DOHH2 (cell line): ENCODE data around the gene FARSA.
A peak's percentile ranks its signal among the peaks of the same experiment; 100 is the strongest.

ENCODE experiments used
- H3F3A ChIP-seq: fragments of 200-600 bp; sonication (generic), shearing (Covaris generic); 2 replicates; pipeline ENCODE4 v1.6.0; 2016; ENCODE audit warnings: antibody characterized with exemption, mild to moderate bottlenecking; ENCODE audit not compliant: control insufficient read depth, insufficient read depth
- H3K27ac ChIP-seq: fragments of 200-600 bp; sonication (generic); 2 replicates; pipeline ENCODE4 v1.5.1; 2014; ENCODE audit warnings: low read depth, mild to moderate bottlenecking, low read length, moderate library complexity
- H3K27me3 ChIP-seq: fragments of 200-600 bp; sonication (generic); 2 replicates; pipeline ENCODE4 v1.6.1; 2014; ENCODE audit warnings: mild to moderate bottlenecking, low read length, mixed read lengths; ENCODE audit not compliant: control insufficient read depth
- H3K36me3 ChIP-seq: fragments of 200-600 bp; sonication (generic); 2 replicates; pipeline ENCODE4 v1.6.1; 2014; ENCODE audit warnings: mild to moderate bottlenecking, low read length, moderate library complexity, mixed read lengths; ENCODE audit not compliant: control insufficient read depth
- H3K4me1 ChIP-seq: fragments of 200-600 bp; sonication (generic); 2 replicates; pipeline ENCODE4 v1.6.1; 2014; ENCODE audit warnings: mild to moderate bottlenecking, low read length, mixed read lengths; ENCODE audit not compliant: control insufficient read depth
- H3K4me2 ChIP-seq: fragments of 200-600 bp; sonication (generic); 2 replicates; pipeline ENCODE4 v1.6.0; 2014; ENCODE audit warnings: mild to moderate bottlenecking, low read length, moderate library complexity
- H3K4me3 ChIP-seq: fragments of 200-600 bp; sonication (generic); 2 replicates; pipeline ENCODE4 v1.5.1; 2014; ENCODE audit warnings: mild to moderate bottlenecking, low read length, mixed read lengths
- H3K79me2 ChIP-seq: fragments of 200-600 bp; sonication (generic); 2 replicates; pipeline ENCODE4 v1.6.1; 2014; ENCODE audit warnings: mild to moderate bottlenecking, low read length, mixed read lengths; ENCODE audit not compliant: control insufficient read depth
- H3K9me2 ChIP-seq: fragments of 200-600 bp; sonication (generic); replicated peaks from 2 replicates; pipeline ENCODE4 v1.6.1; 2014; ENCODE audit warnings: mild to moderate bottlenecking, low read length, mixed read lengths; ENCODE audit not compliant: control insufficient read depth
- H3K9me3 ChIP-seq: fragments of 200-600 bp; sonication (generic); 2 replicates; pipeline ENCODE4 v1.6.1; 2014; ENCODE audit warnings: antibody characterized with exemption, low read length, mixed read lengths; ENCODE audit not compliant: control insufficient read depth, insufficient read depth
- H4K20me1 ChIP-seq: fragments of 200-600 bp; sonication (generic); 2 replicates; pipeline ENCODE4 v1.6.0; 2014; ENCODE audit warnings: low read depth, mild to moderate bottlenecking, antibody characterized with exemption, low read length, moderate library complexity; ENCODE audit not compliant: control insufficient read depth, insufficient read depth
- EZH2phosphoT487 ChIP-seq: fragments of 200-600 bp; sonication (generic); IDR thresholded peaks from 2 replicates; pipeline ENCODE4 v1.6.1; 2017; ENCODE audit warnings: borderline replicate concordance, mild to moderate bottlenecking, antibody characterized with exemption, low read length, moderate library complexity, mixed read lengths
- TF ChIP-seq, protein P1 (sequence below): fragments of 200-600 bp; sonication (generic); IDR thresholded peaks from one replicate; pipeline ENCODE4 v1.5.1; 2014; ENCODE audit warnings: antibody characterized with exemption, mild to moderate bottlenecking, low read depth, low read length; ENCODE audit not compliant: poor library complexity, severe bottlenecking

FARSA gene

DNA sequence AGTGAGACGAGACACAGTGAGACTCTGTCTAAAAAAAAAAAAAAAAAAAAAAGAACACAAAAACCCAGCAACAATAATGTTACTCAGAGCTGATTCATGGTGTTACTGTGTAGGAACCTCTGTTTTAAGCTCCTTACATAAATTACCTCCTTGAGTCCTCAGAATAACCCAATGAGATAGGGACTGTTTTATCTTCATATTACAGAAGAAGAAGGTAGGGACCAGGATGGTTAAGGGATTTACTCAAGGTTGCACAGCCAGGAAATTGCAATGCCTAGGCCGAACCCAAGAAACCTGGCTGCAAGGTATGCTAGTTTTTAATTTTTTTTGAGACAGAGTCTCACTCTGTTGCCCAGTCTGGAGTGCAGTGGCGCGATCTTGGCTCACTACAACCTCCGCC lies 34.4 kb upstream of the FARSA start:
- H4K20me1 ChIP-seq: no peaks in the 10 kb centered on the region
- H3K4me2 ChIP-seq: no peak overlapping the region
- no peak overlapping the region for H3K4me3 ChIP-seq
- H3K4me1 ChIP-seq: peaks cover 14% of the 10 kb centered on the region
- no peaks in the 10 kb centered on the region for H3K9me2 ChIP-seq
- no peaks in the 10 kb centered on the region for H3K79me2 ChIP-seq
- no peaks in the 10 kb centered on the region for H3K9me3 ChIP-seq
- no peaks in the 10 kb centered on the region for H3K27me3 ChIP-seq
- no peaks in the 10 kb centered on the region for H3K36me3 ChIP-seq
- no peak overlapping the region for H3K27ac ChIP-seq
- TF ChIP-seq, protein P1, sequence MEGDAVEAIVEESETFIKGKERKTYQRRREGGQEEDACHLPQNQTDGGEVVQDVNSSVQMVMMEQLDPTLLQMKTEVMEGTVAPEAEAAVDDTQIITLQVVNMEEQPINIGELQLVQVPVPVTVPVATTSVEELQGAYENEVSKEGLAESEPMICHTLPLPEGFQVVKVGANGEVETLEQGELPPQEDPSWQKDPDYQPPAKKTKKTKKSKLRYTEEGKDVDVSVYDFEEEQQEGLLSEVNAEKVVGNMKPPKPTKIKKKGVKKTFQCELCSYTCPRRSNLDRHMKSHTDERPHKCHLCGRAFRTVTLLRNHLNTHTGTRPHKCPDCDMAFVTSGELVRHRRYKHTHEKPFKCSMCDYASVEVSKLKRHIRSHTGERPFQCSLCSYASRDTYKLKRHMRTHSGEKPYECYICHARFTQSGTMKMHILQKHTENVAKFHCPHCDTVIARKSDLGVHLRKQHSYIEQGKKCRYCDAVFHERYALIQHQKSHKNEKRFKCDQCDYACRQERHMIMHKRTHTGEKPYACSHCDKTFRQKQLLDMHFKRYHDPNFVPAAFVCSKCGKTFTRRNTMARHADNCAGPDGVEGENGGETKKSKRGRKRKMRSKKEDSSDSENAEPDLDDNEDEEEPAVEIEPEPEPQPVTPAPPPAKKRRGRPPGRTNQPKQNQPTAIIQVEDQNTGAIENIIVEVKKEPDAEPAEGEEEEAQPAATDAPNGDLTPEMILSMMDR: no peak
- TF ChIP-seq EZH2phosphoT487: no peak
- H3F3A ChIP-seq: no peaks in the 10 kb centered on the region

DNA sequence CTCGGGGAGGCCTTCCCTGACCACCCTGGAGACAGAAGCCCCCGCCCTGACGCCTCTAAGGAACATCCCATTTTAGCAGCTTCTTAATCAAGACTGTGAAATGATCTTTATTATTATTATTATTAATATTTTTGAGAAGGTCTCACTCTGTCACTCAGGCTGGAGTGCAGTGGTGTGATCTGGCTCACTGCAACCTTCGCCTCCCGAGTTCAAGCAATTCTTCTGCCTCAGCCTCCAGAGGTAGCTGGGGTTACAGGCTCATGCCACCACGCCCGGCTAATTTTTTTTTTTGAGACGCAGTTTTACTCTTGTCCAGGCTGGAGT lies 32.3 kb upstream of the FARSA start:
- H3K79me2 ChIP-seq: no peaks in the 10 kb centered on the region
- no peaks in the 10 kb centered on the region for H3K9me2 ChIP-seq
- no peaks in the 10 kb centered on the region for H3K27me3 ChIP-seq
- no peaks in the 10 kb centered on the region for H3K36me3 ChIP-seq
- no peak for TF ChIP-seq EZH2phosphoT487
- TF ChIP-seq, protein P1: no peak
- H3K27ac ChIP-seq: no peak overlapping the region
- H3F3A ChIP-seq: no peaks in the 10 kb centered on the region
- H3K4me1 ChIP-seq: peaks cover 14% of the 10 kb centered on the region
- no peaks in the 10 kb centered on the region for H4K20me1 ChIP-seq
- H3K9me3 ChIP-seq: no peaks in the 10 kb centered on the region
- peak overlapping the region; percentile 74 for H3K4me2 ChIP-seq
- H3K4me3 ChIP-seq: peak overlapping the region; percentile 70

DNA sequence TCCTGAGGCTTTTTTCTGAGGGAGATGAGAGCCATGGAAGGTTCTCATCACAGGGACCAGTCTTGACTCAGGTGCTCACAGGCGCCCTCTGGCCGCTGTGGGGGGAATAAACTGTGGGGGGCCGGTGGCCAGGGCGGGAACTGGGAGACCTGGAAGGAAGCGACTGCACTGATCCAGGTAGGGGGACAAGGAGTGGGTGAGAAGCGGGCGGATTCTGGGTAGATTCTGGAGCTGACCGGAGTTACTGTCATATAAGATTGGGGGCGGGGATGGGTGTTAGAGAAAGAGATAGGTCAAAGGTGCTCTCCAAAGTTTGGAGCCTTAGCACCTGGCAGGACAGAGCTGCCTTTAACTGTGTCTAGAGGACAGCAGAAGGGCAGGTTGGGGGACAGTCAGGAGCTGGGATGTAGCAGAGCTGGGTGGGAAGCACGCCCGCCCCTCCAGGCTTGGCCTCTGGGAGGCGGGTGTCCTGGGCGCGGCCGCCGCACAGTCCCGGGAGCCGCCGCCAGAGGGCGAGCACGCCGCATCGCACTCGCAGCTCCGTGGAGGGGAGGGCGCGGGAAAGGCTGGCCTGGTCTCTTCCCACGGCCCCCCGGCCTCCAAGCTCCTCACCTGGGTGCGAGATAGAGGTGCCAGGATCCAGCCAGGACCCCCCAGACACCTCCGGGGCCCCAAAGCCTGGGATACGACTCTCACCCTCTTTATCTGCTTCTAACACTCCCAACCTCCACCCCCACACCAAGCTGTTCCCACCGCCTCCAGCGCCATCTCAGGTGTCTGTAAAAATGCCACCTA lies 31.7 kb upstream of the FARSA start:
- peak overlapping the region; percentile 70 for H3K4me3 ChIP-seq
- H3F3A ChIP-seq: no peaks in the 10 kb centered on the region
- no peaks in the 10 kb centered on the region for H3K9me3 ChIP-seq
- H3K36me3 ChIP-seq: no peaks in the 10 kb centered on the region
- no peaks in the 10 kb centered on the region for H3K79me2 ChIP-seq
- no peak for TF ChIP-seq EZH2phosphoT487
- TF ChIP-seq, protein P1: peak; percentile 99
- peaks cover 14% of the 10 kb centered on the region for H3K4me1 ChIP-seq
- peak overlapping the region; percentile 38 for H3K27ac ChIP-seq
- peak overlapping the region; percentile 74 for H3K4me2 ChIP-seq
- no peaks in the 10 kb centered on the region for H4K20me1 ChIP-seq
- no peaks in the 10 kb centered on the region for H3K9me2 ChIP-seq
- H3K27me3 ChIP-seq: no peaks in the 10 kb centered on the region
